ENCODE data around the gene GALNT9. TPM values are rescaled to one million over a fixed set of nuclear protein-coding genes. Genes with fewer than 3 reads are reported as not detected.
"Not testable (repeated sequence)": the region's sequence is repeated elsewhere in the genome, so short reads cannot be mapped to it uniquely, and the experiment has no call there.

GALNT9 gene
- total RNA-seq: 1 to 10 TPM in 1 of 4 donors, not detected in 3; 1.6 TPM

- Histone ChIP-seq H3K36me3 (no peaks in the 10 kb centered on the region), H3K27me3 (peaks cover 0 to 79% of the 10 kb centered on the region in 2 donors), H3K9me3 (peaks cover 0 to 8% (median 0%) of the 10 kb centered on the region in 4 donors), H3K4me1 (peaks cover 0 to 24% (median 2%) of the 10 kb centered on the region in 4 donors), H3K27ac (no peak within 1 kb of the TSS), H3K4me3 (no peak within 1 kb of the TSS)
- 0 to 9% methylated on average over 4 to 9 of the region's 86 CpGs for WGBS, 2 donors
- TF ChIP-seq EP300 (IDR thresholded peaks at IDR 0.05): no peak
- no peak for TF ChIP-seq POLR2A (IDR thresholded peaks at IDR 0.05)
- TF ChIP-seq, protein P1, sequence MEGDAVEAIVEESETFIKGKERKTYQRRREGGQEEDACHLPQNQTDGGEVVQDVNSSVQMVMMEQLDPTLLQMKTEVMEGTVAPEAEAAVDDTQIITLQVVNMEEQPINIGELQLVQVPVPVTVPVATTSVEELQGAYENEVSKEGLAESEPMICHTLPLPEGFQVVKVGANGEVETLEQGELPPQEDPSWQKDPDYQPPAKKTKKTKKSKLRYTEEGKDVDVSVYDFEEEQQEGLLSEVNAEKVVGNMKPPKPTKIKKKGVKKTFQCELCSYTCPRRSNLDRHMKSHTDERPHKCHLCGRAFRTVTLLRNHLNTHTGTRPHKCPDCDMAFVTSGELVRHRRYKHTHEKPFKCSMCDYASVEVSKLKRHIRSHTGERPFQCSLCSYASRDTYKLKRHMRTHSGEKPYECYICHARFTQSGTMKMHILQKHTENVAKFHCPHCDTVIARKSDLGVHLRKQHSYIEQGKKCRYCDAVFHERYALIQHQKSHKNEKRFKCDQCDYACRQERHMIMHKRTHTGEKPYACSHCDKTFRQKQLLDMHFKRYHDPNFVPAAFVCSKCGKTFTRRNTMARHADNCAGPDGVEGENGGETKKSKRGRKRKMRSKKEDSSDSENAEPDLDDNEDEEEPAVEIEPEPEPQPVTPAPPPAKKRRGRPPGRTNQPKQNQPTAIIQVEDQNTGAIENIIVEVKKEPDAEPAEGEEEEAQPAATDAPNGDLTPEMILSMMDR (IDR thresholded peaks at IDR 0.05): no peak
- no peak for DNase-seq (ENCODE audit: low spot score in 2 of 2)
Observed at GRCh38 chr12:132329036-132329719, at the start of gene GALNT9. GALNT9 (minus strand) TSS chr12:132329589; CDS start chr12:132329203, 386 bp downstream.

- 88 to 91% methylated on average over 6 of the region's 6 CpGs for WGBS, 2 donors
- H3K4me3 ChIP-seq; H3K4me1 ChIP-seq; DNase-seq (ENCODE audit: low spot score in 2 of 2); H3K27ac ChIP-seq; H3K9me3 ChIP-seq; H3K36me3 ChIP-seq: not testable (repeated sequence)
- peaks cover 0 to 77% of the 10 kb centered on the region in 2 donors for H3K27me3 ChIP-seq
Observed at GRCh38 chr12:132379057-132379456, 49.7 kb upstream of the GALNT9 start.

DNA sequence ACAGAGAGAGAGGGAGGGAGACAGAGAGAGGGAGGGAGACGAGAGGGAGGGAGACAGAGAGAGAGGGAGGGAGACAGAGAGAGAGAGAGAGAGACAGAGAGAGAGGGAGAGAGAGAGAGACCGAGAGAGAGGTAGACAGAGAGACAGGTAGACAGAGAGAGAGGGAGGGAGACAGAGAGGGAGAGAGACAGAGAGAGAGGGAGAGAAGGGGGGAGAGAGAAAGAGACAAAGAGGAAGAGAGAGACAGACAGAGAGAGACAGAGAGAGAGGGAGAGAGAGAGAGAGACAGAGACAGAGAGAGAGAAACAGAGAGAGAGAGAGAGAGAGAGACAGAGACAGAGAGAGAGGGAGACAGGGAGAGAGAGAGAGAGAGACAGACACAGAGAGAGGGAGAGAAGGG is 47.8 kb upstream of the GALNT9 start:
- WGBS, 2 donors: 29 to 44% methylated on average over 2 of the region's 2 CpGs

DNA sequence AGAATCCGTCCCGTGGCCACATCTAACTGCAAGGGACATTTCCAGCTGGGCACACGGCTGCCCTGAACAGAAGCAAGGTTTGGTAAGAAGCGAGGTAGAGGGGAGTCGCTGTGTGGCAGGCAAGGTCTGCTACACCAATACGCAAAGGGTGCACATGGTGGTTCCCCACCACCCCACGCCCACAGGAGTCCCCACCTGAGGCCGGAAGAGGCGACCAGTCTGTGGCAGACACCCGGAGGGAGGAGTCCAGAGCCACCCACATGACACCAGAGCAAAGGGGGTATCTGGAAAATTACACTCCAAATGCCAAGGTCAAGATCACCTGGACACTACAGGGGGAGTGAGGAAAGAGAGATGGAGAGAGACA is 47.1 kb upstream of the GALNT9 start:
- no peak overlapping the region for H3K4me3 ChIP-seq
- TF ChIP-seq EP300 (IDR thresholded peaks at IDR 0.05) (no peak), POLR2A (IDR thresholded peaks at IDR 0.05) (no peak)
- TF ChIP-seq, protein P1 (IDR thresholded peaks at IDR 0.05): no peak
- H3K27me3 ChIP-seq: peaks cover 0 to 71% of the 10 kb centered on the region in 2 donors
- DNase-seq (ENCODE audit: low spot score in 2 of 2): no peak
- WGBS, 2 donors: 45 to 51% methylated on average over 9 to 10 of the region's 10 CpGs
- H3K4me1 ChIP-seq: no peaks in the 10 kb centered on the region
- H3K36me3 ChIP-seq: no peaks in the 10 kb centered on the region
- no peak overlapping the region for H3K27ac ChIP-seq
- H3K9me3 ChIP-seq: peaks cover 0 to 28% (median 0%) of the 10 kb centered on the region in 4 donors

More for the DNA sequence above, 47.8 kb upstream of the GALNT9 start:
- H3K4me1 ChIP-seq: no peaks in the 10 kb centered on the region
- TF ChIP-seq, protein P1 (IDR thresholded peaks at IDR 0.05): no peak
- TF ChIP-seq POLR2A (IDR thresholded peaks at IDR 0.05) (no peak), EP300 (IDR thresholded peaks at IDR 0.05) (no peak)
- peaks cover 0 to 73% of the 10 kb centered on the region in 2 donors for H3K27me3 ChIP-seq
- DNase-seq (ENCODE audit: low spot score in 2 of 2): no peak
- H3K9me3 ChIP-seq: peaks cover 0 to 21% (median 0%) of the 10 kb centered on the region in 4 donors
- no peaks in the 10 kb centered on the region for H3K36me3 ChIP-seq
- no peak overlapping the region for H3K4me3 ChIP-seq
- H3K27ac ChIP-seq: no peak overlapping the region

GRCh38 chr12:132375747-132376463 is 46.5 kb upstream of the GALNT9 start:
- peaks cover 0 to 72% of the 10 kb centered on the region in 2 donors for H3K27me3 ChIP-seq

More at GRCh38 chr12:132375747-132376463, 46.5 kb upstream of the GALNT9 start:
- Histone ChIP-seq H3K4me3 (no peak overlapping the region), H3K27ac (no peak overlapping the region), H3K36me3 (no peaks in the 10 kb centered on the region), H3K4me1 (no peaks in the 10 kb centered on the region), H3K9me3 (peaks cover 0 to 34% (median 0%) of the 10 kb centered on the region in 4 donors)
- WGBS, 2 donors: 40 to 54% methylated on average over 14 to 19 of the region's 22 CpGs
- no peak for DNase-seq (ENCODE audit: low spot score in 2 of 2)
- TF ChIP-seq, protein P1 (IDR thresholded peaks at IDR 0.05): no peak
- TF ChIP-seq EP300 (IDR thresholded peaks at IDR 0.05) (no peak), POLR2A (IDR thresholded peaks at IDR 0.05) (no peak)

Measured in tibial nerve (tissue), 4 donors.